ENCODE data around the gene MBIP. TPM values are rescaled to one million over a fixed set of nuclear protein-coding genes. Genes with fewer than 3 reads are reported as not detected.

MBIP gene
- total RNA-seq, 1 experiment from 2014 or later, result 19.1 TPM

DNA sequence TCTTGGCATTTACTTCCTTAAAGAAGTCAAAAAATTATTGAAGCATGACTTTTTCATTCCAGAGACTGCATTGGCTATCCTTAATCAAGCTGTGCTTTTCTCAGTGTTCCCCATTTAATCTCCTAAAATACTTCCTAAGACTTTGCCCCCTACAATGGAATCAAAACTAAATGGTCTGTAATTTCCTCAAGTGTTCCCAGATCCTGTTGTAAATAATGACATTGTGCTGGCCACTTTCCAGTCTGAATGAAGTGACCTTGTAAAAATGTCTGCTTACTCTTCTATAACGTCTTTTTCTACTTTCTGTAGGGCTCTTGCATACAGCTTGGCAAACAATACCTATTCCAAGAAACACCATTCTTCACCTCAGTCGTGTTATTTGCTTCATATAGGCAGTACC, 45.3 kb upstream of the MBIP start:
- BruUV-seq (replicated peaks), result no TSS peak
- H3K4me2 ChIP-seq (ENCODE audit: low read length), result no peak overlapping the region
- no peak overlapping the region for H2AFZ ChIP-seq (ENCODE audit: low read depth, low read length, poor library complexity, severe bottlenecking)
- no peaks in the 10 kb centered on the region for H3K27me3 ChIP-seq (ENCODE audit: insufficient read depth, low read length)
- RAD21 ChIA-PET (ENCODE audit: low non-redundant PET in 1 of 2, low total read pairs in 2 of 2, uncharacterized antibody in 2 of 2, unreplicated experiment in 2 of 2), result no interaction called here
- H3K4me1 ChIP-seq (ENCODE audit: control insufficient read depth in 1 of 2, insufficient read depth in 2 of 2, low read length in 2 of 2), result no peaks in the 10 kb centered on the region
- TF ChIP-seq MAX (IDR thresholded peaks at IDR 0.05) (no peak), SP1 (IDR thresholded peaks at IDR 0.05; ENCODE audit: low read depth) (no peak), SIN3A (IDR thresholded peaks at IDR 0.05; ENCODE audit: low read depth) (no peak), TCF7L2 (IDR thresholded peaks at IDR 0.05; ENCODE audit: borderline replicate concordance, extremely low read depth, insufficient read depth, insufficient read length) (no peak), SRF (IDR thresholded peaks at IDR 0.05; ENCODE audit: low read depth) (no peak), POLR2A (IDR thresholded peaks at IDR 0.05; ENCODE audit: borderline replicate concordance, extremely low read depth, insufficient read depth, insufficient read length) (no peak), EGR1 (IDR thresholded peaks at IDR 0.05; ENCODE audit: low read depth) (no peak), POLR2AphosphoS5 (IDR thresholded peaks at IDR 0.05; ENCODE audit: low read depth, low read length) (no peak)
- TF ChIP-seq, protein P1, sequence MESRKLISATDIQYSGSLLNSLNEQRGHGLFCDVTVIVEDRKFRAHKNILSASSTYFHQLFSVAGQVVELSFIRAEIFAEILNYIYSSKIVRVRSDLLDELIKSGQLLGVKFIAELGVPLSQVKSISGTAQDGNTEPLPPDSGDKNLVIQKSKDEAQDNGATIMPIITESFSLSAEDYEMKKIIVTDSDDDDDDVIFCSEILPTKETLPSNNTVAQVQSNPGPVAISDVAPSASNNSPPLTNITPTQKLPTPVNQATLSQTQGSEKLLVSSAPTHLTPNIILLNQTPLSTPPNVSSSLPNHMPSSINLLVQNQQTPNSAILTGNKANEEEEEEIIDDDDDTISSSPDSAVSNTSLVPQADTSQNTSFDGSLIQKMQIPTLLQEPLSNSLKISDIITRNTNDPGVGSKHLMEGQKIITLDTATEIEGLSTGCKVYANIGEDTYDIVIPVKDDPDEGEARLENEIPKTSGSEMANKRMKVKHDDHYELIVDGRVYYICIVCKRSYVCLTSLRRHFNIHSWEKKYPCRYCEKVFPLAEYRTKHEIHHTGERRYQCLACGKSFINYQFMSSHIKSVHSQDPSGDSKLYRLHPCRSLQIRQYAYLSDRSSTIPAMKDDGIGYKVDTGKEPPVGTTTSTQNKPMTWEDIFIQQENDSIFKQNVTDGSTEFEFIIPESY (IDR thresholded peaks at IDR 0.05; ENCODE audit: extremely low read depth, insufficient replicate concordance, low read length), result no peak
- H3K27ac ChIP-seq (ENCODE audit: low read depth, low read length), result no peak overlapping the region
- intact Hi-C loops (cut with micrococcal nuclease), result no loop called here
- POLR2A ChIA-PET, result no interaction called here
- no peaks in the 10 kb centered on the region for H3K9me3 ChIP-seq (ENCODE audit: control insufficient read depth in 1 of 2, insufficient read depth in 1 of 2, low read depth in 1 of 2, low read length in 2 of 2)
- ATAC-seq (no peak), DNase-seq (ENCODE audit: low read depth, low spot score) (no peak)
- H3K79me2 ChIP-seq (ENCODE audit: insufficient read depth, low read length), result no peaks in the 10 kb centered on the region
- CTCF ChIA-PET, result interaction anchor here (1.7 kb wide), 1 partner anchor 9 kb away, joined by 8 read pairs; no protein-coding TSS in a partner anchor
- H4K20me1 ChIP-seq (ENCODE audit: insufficient read depth), result no peaks in the 10 kb centered on the region
- no peaks in the 10 kb centered on the region for H3K36me3 ChIP-seq (ENCODE audit: control insufficient read depth in 1 of 2, insufficient read depth in 2 of 2, low read length in 2 of 2)
- H3K9me2 ChIP-seq (ENCODE audit: insufficient read depth), result no peaks in the 10 kb centered on the region
- no peak overlapping the region for H3K9ac ChIP-seq (ENCODE audit: low read length)
- H3K4me3 ChIP-seq (replicated peaks in 1 of 2; ENCODE audit: low read depth in 1 of 2, low read length in 2 of 2), result no peak overlapping the region

- DNase-seq (ENCODE audit: low read depth, low spot score) (no peak), ATAC-seq (no peak)
- Histone ChIP-seq H2AFZ (ENCODE audit: low read depth, low read length, poor library complexity, severe bottlenecking) (no peak overlapping the region), H3K27me3 (ENCODE audit: insufficient read depth, low read length) (no peaks in the 10 kb centered on the region), H3K9me2 (ENCODE audit: insufficient read depth) (no peaks in the 10 kb centered on the region), H3K4me1 (ENCODE audit: control insufficient read depth in 1 of 2, insufficient read depth in 2 of 2, low read length in 2 of 2) (no peaks in the 10 kb centered on the region), H3K27ac (ENCODE audit: low read depth, low read length) (no peak overlapping the region), H3K36me3 (ENCODE audit: control insufficient read depth in 1 of 2, insufficient read depth in 2 of 2, low read length in 2 of 2) (no peaks in the 10 kb centered on the region), H3K9ac (ENCODE audit: low read length) (no peak overlapping the region), H3K4me2 (ENCODE audit: low read length) (no peak overlapping the region), H3K4me3 (replicated peaks in 1 of 2; ENCODE audit: low read depth in 1 of 2, low read length in 2 of 2) (no peak overlapping the region), H3K9me3 (ENCODE audit: control insufficient read depth in 1 of 2, insufficient read depth in 1 of 2, low read depth in 1 of 2, low read length in 2 of 2) (no peaks in the 10 kb centered on the region), H3K79me2 (ENCODE audit: insufficient read depth, low read length) (no peaks in the 10 kb centered on the region), H4K20me1 (ENCODE audit: insufficient read depth) (no peaks in the 10 kb centered on the region)
- ChIA-PET RAD21 (ENCODE audit: low non-redundant PET in 1 of 2, low total read pairs in 2 of 2, uncharacterized antibody in 2 of 2, unreplicated experiment in 2 of 2) (no interaction called here), POLR2A (no interaction called here), CTCF (no interaction called here)
- TF ChIP-seq FOSL1 (IDR thresholded peaks at IDR 0.05; ENCODE audit: low read depth) (no peak), REST (IDR thresholded peaks at IDR 0.05; ENCODE audit: low read depth) (no peak), TCF7L2 (IDR thresholded peaks at IDR 0.05; ENCODE audit: borderline replicate concordance, extremely low read depth, insufficient read depth, insufficient read length) (no peak), EZH2phosphoT487 (IDR thresholded peaks at IDR 0.05; ENCODE audit: borderline replicate concordance) (no peak), CBX3 (IDR thresholded peaks at IDR 0.05; ENCODE audit: low read depth) (no peak), CEBPB (IDR thresholded peaks at IDR 0.05; ENCODE audit: low read depth) (no peak), ELF1 (IDR thresholded peaks at IDR 0.05; ENCODE audit: borderline replicate concordance, low read depth) (no peak)
- BruUV-seq (replicated peaks), result no TSS peak
- intact Hi-C loops (cut with micrococcal nuclease), result no loop called here
Observed at GRCh38 chr14:36363704-36364103, 43.3 kb upstream of the MBIP start.
